HG02973 (cell line): ENCODE measurements around the gene CHST1.

ENCODE experiments used
- ATAC-seq: cut with Tn5 transposase; IDR thresholded peaks from one replicate; pipeline ENCODE4 v1.9.1; 2021; ENCODE audit warnings: moderate library complexity; ENCODE audit not compliant: unreplicated experiment

The CHST1 gene

GRCh38 chr11:45660729-45661438 lies 4.5 kb downstream of the CHST1 start:
- no peak for ATAC-seq

DNA sequence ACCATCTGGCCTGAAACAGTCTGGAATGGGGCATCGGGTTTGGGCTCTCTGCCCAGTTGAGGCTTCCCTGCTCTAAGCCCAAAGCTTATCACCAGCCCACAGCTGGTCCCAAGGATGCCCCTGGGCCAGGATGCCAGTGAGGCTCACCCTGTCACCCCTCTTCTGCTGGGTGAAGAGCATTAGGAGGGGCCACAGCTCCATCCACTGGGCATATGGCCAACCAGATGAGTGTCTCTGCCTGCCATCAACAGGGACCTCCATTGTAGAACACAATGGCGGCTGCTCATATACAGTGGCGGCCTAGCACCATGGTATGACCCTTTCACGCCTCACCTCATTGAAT lies 5.6 kb downstream of the CHST1 start:
- ATAC-seq = no peak

- no peak for ATAC-seq
Measured at GRCh38 chr11:45659031-45659817, 6.2 kb downstream of the CHST1 start.

GRCh38 chr11:45658292-45658991 lies 7.0 kb downstream of the CHST1 start:
- ATAC-seq = no peak

DNA sequence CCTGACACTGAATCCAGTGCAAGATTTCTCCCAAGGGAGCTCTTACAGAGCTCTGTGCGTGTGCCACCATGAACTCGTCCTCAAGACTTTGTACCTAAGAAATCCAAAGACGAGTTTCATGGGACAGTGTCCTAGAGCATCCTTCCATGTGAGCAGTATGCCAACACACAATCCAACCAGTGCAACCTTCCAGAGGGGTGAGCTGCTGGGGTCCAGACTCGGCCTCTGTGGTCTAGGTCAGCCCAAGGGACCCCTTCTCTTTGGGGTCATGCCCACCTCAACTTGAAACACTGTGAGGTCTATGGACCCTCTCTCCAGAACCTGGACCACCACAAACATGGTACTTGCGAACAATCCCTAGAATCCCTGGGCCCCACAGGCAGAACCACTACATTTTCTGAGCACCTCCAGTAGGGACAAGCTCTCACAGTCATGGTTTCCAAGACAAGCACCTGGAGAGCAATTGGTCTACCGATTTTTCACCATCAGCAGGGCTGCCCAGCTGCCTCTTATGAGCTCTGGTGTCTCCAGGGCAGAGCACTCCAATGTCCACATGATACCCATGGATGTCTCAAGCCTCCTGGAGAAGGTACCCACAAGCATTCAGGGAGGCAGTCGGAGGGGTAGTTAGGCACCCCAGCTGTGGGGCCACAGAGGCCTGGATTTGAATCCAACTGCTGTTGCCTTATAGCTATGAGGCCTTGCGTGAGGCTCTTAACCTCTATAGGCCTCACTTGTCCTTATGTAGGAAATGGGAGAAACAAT lies 7.7 kb downstream of the CHST1 start:
- no peak for ATAC-seq

DNA sequence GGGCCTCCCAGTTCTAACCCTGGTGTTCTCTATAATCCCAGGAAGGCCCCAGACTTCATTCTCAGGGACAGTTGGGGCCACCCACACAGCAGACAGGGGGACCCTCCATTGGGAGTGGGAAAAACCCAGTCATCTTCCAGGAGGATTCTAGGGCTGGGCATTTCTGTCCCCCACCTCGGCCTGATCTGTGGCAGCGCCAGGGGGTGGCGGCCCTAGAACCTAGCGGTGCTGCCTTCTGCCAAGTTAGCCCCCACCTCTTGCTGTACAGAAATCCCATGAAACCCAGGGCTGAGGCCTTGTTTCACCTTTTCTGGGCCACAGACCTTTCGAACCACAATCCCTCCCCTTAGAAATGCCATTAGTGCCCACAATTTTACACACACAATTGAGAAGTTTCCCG lies 9.6 kb downstream of the CHST1 start:
- no peak for ATAC-seq

GRCh38 chr11:45655347-45655756 lies 10.1 kb downstream of the CHST1 start:
- ATAC-seq = no peak

GRCh38 chr11:45655012-45655283 lies 10.5 kb downstream of the CHST1 start:
- no peak for ATAC-seq

- no peak for ATAC-seq
Measured at GRCh38 chr11:45654231-45655011, 11.0 kb downstream of the CHST1 start.

DNA sequence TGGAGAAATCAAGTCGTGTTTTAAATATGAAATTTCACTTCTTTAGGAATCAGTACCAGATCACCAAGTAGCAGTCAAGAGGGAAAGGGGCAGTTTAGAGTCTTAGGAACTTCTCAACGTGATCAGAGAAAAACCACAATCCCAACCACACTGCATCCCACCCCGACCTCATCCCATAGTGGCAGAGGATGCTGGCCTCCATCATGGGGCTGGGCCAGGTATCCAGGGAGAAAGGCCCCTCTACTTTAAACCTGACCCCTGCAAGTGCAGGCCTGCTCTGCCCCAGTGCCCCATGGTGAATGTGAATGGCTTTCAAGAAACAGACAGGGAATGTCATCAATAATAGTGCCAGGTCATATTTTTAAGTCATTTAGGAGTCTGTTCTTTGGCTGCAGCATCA lies 12.1 kb downstream of the CHST1 start:
- no peak for ATAC-seq

- ATAC-seq = no peak
Measured at GRCh38 chr11:45652781-45653180, 12.6 kb downstream of the CHST1 start.

GRCh38 chr11:45651841-45652749 lies 13.3 kb downstream of the CHST1 start:
- no peak for ATAC-seq

- ATAC-seq = no peak
Measured at GRCh38 chr11:45651156-45651555, 14.3 kb downstream of the CHST1 start.

- ATAC-seq = no peak
Measured at GRCh38 chr11:45650166-45651095, 15.0 kb downstream of the CHST1 start.

- ATAC-seq = no peak
Measured at GRCh38 chr11:45649544-45650165, 15.8 kb downstream of the CHST1 start.

GRCh38 chr11:45648931-45649330 lies 16.5 kb downstream of the CHST1 start:
- ATAC-seq = no peak

GRCh38 chr11:45647786-45648185 lies 17.6 kb downstream of the CHST1 start:
- no peak for ATAC-seq

GRCh38 chr11:45647329-45647728 lies 18.1 kb downstream of the CHST1 start:
- no peak for ATAC-seq
